GM13976 (cell line): Measurements from ENCODE around the gene TMCC2.
A peak's percentile ranks its signal among the peaks of the same experiment; 100 is the strongest.

Experiments used
- DNase-seq: peaks from one replicate; pipeline ENCODE4 v3.0.0; 2012; ENCODE audit warnings: low spot score
- CTCF ChIP-seq: IDR thresholded peaks from 2 replicates; pipeline ENCODE4 v1.5.1; 2012; ENCODE audit warnings: borderline replicate concordance, mild to moderate bottlenecking; ENCODE audit not compliant: insufficient read depth; ENCODE audit errors: extremely low read depth, missing control alignments, control extremely low read depth
- in situ Hi-C: fragments of 300-500 bp; cut with MboI; formaldehyde crosslinking; loops from one replicate; pipeline ENCODE4 v1.12.0; 2022; ENCODE audit warnings: low sequenced_read_pairs, mixed read lengths, inconsistent platforms; ENCODE audit not compliant: unreplicated experiment

TMCC2 gene

DNA sequence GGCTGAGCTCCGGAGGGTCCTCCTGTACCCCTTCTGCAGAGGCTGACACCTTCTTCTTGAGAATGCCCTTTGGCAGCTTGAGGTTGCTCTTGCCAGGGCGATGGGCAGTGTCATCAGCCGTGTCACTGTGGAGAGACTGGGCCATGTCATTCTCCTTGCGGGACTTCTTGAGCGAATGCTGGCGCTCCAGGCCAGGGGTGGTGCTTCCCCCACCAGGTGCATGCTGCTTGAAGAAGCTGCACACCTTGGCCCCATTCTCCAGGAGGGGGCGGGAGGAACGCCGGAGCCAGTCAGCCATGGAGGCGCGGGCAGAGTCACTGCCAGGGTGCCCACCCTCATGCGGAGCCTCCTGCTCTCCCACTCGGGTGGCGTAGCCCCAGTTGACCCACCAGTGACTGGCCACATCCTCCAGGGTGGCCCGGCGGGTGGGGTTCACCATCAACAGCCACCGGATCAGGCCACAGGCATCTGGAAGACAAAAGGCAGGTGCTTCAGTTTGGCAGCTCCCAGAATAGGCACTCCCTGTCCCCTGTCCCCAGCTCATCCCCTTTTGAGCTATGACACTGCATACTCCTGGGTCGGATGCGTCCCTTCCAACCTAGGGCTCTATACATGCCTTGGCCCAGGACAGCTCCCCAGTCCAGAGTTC is 76.4 kb downstream of the TMCC2 start:
- in situ Hi-C loops, result no loop called here
- DNase-seq, result no peak
- no peak for TF ChIP-seq CTCF

GRCh38 chr1:205304695-205305070 is 76.9 kb downstream of the TMCC2 start:
- in situ Hi-C loops, result no loop called here
- DNase-seq, result no peak
- no peak for TF ChIP-seq CTCF

GRCh38 chr1:205306929-205307566 is 79.3 kb downstream of the TMCC2 start:
- DNase-seq, result no peak
- in situ Hi-C loops, result no loop called here
- TF ChIP-seq CTCF, result no peak

DNA sequence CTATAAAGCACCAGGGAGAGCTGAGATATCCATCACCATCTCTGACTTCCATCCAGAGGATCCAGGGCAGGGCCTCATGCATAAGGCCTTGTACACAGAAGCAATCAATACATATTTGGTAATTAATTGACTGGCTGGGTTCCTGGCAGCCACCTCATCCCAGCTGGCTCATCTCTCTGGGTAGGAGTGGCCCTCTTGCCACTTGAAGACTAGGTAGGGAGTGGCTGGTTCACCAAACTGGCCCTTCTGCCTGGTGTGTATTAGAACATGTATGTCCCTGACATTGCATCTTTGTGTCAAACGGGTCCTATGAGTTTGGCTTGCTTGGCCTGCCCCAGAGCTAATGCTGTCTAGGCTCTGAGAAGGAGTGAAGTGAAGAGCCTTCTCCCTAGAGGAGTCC is 82.0 kb downstream of the TMCC2 start:
- in situ Hi-C loops, result no loop called here
- no peak for TF ChIP-seq CTCF
- DNase-seq, result no peak

DNA sequence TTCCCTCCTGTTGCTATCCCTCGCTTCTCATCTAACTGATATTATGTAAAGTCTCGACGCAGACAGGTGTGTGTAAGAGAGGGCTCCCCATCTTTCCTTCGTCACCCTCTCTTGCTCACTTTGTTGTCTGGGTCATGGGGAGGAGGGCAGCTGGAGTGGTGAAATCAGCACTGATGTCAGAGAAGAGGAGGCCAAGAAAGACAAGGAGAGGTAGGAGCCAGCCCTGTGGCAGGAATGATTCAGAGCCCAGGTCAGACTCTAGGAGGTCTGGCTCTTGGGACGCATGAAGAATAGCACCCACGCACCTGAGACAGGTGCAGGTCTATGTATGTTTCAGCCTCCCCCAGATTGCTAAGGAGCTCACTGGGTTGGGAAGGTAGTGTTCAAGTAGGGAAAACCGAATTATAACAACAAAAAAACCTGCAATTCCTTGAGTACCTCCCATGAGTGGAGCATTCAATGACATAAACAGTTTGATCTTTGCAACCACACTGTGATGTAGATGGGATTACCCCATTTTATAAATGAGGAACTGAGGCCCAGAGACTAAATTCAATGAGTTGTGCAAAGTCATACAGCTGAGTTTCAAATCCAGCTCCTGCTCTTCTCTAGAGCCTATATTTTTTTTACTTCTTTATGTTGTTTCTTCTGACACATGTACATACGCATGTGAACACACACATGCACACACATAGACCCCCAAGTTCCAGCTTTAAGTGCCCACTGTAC is 83.4 kb downstream of the TMCC2 start:
- DNase-seq, result peak; percentile 60
- TF ChIP-seq CTCF, result no peak
- in situ Hi-C loops, result no loop called here

GRCh38 chr1:205312866-205313562 is 85.3 kb downstream of the TMCC2 start:
- DNase-seq, result no peak
- no peak for TF ChIP-seq CTCF
- in situ Hi-C loops, result no loop called here
